HG02870 (cell line): ENCODE measurements around the gene PTPN2.
A peak's percentile ranks its signal among the peaks of the same experiment; 100 is the strongest.

Experiments used
- ATAC-seq: cut with Tn5 transposase; IDR thresholded peaks from one replicate; pipeline ENCODE4 v1.9.1; 2021; ENCODE audit warnings: mild to moderate bottlenecking, moderate library complexity; ENCODE audit not compliant: unreplicated experiment

The PTPN2 gene

GRCh38 chr18:12828116-12829051 is 55.7 kb downstream of the PTPN2 start:
- no peak for ATAC-seq

DNA sequence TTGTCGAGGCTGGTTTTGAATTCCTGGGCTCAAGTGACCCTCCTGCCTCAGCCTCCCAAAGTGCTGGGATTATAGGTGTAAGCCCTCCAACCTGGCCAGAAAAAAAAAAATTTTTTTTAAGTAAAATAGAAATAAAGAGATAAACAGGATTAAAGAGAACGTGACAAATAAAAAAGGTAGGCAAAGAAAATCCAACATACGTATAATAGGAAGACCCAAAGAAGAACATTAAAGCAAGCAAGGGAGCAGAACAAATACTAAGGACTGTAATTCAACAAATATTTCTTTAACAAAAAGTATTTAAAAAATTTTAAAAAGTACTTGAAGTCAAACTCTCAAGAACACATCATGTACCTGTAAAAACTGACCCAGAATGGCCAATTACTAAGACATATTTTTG is 56.4 kb downstream of the PTPN2 start:
- ATAC-seq = no peak

- ATAC-seq = no peak
Measured at GRCh38 chr18:12825230-12825629, 58.8 kb downstream of the PTPN2 start.

DNA sequence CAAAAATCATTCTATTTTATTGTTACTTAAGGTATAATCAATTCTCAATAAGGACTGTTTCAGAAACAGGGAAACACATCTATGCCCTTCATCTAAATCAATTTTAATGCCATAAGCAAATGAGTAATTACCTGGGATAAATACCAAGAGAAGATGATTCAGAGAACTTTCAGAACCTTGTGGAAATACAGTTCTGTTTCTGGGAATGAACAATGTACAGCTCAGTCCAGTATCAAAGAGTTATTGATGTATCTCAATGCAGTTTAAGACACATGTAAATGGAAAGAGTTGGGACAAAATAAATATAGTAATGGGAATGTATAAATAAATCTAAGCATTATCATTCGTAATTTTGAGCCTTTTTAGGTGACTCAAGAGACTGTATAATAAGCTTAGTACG is 60.1 kb downstream of the PTPN2 start:
- no peak for ATAC-seq

DNA sequence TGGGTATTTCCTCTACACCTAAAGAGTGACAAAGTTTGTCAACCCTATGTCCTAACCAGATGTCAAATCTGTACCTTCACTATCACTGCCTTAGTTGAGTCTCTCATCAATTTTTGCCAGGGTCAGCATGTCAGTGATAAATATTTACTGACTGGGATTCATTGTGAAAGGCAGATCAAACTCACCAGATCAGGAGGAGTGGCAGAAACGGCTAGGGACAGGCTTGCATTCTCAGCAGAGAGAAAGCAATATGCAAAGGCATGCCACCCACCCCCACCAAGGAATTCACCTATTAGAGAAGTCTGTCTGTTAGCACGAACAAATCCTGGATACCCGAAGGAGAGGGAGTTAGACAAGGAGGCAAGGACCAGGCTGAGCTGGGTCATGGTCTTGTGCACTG is 62.6 kb downstream of the PTPN2 start:
- ATAC-seq = no peak

GRCh38 chr18:12820506-12820905 is 63.5 kb downstream of the PTPN2 start:
- ATAC-seq = no peak

- no peak for ATAC-seq
Measured at GRCh38 chr18:12819841-12820240, 64.2 kb downstream of the PTPN2 start.

DNA sequence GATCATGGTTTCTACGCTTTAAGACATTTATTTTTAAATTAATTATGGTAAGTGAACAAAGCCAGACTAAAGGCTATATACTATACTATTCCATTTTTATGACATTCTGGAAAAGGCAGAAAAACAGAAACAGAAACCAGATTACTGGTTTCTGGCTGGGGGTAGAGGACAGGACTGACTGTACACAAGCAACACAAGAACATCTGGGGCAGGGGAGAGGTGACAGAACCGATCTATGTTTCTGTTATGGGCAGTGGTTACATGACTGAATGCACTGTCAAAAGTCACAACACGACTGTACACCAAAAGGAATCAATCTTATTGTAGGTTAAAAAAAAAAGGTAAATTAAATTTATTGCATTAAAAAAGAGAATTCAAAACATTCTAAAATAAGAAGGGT is 64.7 kb downstream of the PTPN2 start:
- ATAC-seq = peak; percentile 95

DNA sequence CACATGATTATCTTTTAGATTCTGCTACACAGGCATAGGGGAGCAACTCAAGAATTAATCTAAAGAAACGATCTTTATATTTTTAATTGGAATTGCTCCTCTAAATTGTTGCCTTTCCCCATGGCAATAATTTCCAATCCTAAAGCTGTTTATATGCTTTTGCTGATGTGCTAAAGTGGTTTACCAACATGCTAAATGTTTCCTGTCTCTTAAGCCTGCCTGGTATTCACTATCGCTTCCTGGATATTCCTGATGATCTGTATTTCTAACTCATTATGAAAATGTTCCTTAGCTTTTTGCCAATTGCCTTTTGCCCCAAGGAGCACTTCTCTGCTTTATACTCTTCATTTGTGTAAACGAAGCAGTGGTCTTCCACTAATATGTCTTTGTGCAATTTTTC is 65.8 kb downstream of the PTPN2 start:
- no peak for ATAC-seq

- ATAC-seq = no peak
Measured at GRCh38 chr18:12816451-12816850, 67.6 kb downstream of the PTPN2 start.

DNA sequence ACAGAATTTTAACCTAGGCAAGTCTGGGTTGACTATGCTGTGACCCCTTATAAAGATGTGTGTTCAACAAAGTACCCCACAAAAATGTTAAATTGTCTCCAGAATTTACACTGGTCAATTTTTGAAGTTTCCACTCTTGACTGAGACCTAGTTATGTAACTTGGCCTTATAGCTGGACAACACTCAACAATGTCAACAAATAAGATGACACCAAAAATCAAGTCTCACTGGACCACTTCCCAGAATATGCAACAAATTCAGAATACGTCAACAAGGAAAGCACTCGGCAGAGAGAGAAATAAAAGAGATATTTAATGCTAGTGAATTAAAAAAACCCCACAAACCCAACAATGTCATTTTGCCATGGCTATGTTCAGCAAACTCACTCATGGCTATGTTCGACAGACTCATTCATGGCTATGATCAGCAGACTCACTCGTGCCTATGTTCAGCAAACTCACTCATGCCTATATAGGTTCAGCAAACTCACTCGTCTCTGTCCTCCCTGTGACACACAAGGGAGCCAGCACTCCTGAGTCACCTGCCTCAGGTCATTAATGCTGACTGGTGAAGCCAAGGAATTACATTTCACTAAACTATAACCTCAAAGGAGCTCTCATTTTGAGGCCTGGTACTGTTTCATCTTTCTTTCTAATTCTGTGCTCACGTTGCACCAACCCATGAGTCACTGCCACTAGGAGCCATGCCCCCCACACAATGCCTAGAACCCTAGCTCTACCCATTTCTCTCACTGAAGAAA is 72.7 kb downstream of the PTPN2 start:
- no peak for ATAC-seq

DNA sequence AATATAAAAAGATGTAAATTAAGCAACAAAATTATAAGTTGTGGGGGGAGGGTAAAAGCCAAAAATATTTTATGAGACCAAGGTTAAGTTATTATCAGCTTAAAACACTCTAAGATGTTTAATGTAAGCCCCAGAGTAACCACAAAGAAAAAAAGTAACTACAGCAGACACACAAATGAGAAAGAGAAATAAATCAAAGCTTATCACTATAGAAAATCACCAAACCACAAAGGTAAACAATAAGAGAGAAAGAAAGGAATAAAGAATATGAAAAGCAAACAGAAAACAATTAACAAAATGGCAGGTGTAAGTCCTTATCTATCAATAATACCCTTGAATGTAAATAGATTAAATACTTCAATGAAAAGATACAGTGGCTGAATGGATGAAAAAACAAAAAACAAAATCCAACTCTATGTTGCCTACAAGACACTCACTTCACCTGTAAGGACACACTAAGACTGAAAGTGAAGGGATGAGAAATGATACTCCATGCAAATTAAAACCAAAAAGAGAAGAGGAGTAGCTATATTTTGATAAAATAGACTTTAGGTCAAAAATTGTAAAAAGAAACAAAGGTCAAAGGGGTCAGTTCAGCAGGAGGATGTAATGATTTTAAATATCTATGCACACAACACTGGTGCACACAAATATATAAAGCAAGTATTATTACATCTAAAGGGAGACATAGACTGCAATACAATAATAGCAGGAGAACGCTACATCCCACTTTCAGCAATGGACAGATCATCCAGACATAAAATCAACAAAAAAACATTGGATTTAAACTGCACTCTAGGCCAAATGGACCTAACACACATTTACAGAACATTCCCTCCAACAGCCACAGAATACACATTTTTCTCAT is 80.7 kb downstream of the PTPN2 start:
- ATAC-seq = peak; percentile 86

- no peak for ATAC-seq
Measured at GRCh38 chr18:12802538-12802937, 81.5 kb downstream of the PTPN2 start.

DNA sequence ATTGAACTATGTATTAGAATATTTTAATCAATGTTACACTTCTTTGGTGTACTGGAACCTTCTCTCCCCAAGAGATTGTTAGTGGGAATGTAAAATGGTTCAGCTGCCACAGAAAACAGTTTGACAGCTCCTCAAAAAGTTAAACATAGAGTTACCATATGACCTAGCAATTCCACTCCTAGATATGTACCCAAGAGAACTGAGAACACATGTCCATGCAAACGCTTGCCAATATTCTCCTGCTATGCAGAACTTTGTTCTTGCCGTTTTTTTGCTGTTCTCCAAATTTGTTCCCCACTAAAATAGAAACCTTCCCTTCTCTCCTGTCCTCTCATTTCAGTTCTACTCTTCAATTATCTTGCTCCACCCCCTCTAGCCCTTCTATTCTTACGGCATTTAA is 87.6 kb downstream of the PTPN2 start:
- no peak for ATAC-seq

GRCh38 chr18:12791610-12792009 is 92.4 kb downstream of the PTPN2 start:
- no peak for ATAC-seq

DNA sequence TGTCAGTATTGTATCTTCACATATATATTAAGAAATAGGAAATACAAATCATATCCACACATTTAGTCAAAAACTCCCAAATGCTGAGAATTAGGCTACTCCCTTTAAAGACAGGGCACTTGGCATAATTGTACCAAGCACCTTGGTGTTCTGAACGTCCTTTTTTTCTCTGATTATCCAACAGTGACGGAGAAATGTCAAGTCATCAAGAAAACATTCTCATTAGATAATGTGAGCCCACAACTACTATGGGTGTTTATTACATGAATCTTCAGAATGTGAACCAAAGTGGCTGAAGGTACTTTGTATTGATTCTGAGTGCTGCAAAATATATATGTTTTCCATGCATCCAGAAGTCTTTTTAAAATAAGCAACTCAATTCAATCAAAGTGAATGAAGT is 97.4 kb downstream of the PTPN2 start:
- no peak for ATAC-seq

- no peak for ATAC-seq
Measured at GRCh38 chr18:12783524-12783923, 100.5 kb downstream of the PTPN2 start.

DNA sequence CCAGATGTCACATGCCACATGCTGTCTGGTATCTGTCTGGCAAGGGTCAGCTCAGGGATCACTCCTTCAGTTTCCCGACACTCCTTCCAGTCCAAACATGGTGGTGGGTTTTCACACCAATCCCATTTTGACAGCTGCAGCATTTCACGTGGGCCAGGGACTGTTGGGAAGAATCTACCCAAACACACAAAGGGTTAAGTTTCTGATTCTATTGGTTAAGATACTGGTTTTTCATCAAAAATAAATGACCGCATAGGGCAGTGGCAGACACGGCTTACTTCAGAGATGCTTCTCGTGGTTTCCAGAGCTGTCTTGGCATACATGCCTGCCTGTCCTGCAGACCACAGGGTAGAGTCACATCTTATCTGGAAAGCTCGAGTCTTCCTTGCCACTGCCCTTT is 101.5 kb downstream of the PTPN2 start:
- ATAC-seq = no peak

- no peak for ATAC-seq
Measured at GRCh38 chr18:12779456-12779855, 104.6 kb downstream of the PTPN2 start.

DNA sequence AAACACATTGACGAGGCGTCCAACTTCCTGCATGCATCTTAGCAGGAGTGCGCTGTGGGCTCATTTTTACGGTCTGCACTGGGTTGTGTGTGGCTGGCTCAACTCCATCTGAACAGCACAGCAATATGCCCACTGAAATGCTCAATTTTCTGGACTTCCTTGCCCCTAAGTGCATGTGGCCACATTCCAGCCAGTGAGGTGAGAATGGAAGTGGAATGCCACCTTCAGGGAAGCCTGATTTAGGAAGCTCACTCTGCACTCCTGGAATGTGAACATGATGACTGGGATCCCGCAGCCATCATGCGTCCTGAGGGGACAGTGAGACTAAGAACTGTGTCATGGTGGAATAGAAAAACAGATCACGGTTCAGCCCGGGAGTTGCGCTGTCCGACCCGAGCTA is 105.0 kb downstream of the PTPN2 start:
- ATAC-seq = no peak

DNA sequence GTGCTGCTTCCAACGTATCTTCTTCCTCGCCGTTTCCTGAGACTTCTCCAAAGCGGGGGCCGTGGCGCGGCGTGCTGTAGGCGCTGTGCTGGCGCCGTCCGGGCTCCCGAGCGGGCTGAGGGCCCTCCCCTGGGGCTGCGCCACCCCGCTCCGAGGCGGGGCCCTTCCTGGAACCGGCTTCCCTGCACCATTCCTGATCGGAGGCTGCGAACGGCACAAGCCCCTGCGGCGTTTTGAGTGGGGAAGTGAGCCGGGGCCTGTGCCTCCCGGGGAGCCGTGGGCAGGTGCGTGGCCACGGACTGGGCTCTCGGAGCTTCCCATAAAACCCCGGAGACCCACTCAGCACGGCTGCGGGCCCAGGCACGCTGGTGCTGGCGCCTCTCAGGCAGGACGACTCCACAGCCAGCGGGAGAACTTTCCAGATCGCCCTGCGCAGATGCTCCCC is 106.5 kb downstream of the PTPN2 start:
- ATAC-seq = no peak
